ENCODE results near the gene RAP2C.

GRCh38 chrX:132208422-132208821 is 10.8 kb downstream of the RAP2C start:
- TF ChIP-seq POLR2A (IDR thresholded peaks at IDR 0.05; ENCODE audit: low read length) (no peak), GATA1 (IDR thresholded peaks at IDR 0.05; ENCODE audit: low read depth, low read length) (no peak)
